Endothelial cell of umbilical vein (primary cell): ENCODE measurements around the gene PIGT.

ENCODE experiments used
- CTCF ChIP-seq, 2 donors: IDR thresholded peaks; 1 replicate in 1 of 2; 2 replicates in 1 of 2; pipeline ENCODE4 v1.5.1; 2011; ENCODE audit warnings: low read length in 2 of 2, mild to moderate bottlenecking in 2 of 2, moderate library complexity in 2 of 2, control low read depth in 1 of 2, inconsistent platforms in 1 of 2, low read depth in 1 of 2; ENCODE audit not compliant: insufficient read depth in 1 of 2; ENCODE audit errors: extremely low read depth in 1 of 2
- POLR2AphosphoS5 ChIP-seq: IDR thresholded peaks from 2 replicates; pipeline ENCODE4 v1.6.1; 2012; ENCODE audit warnings: low read depth, mild to moderate bottlenecking, control low read depth, low read length, moderate library complexity; ENCODE audit not compliant: insufficient read depth

- TF ChIP-seq CTCF (IDR thresholded peaks at IDR 0.05; ENCODE audit: extremely low read depth in 1 of 2, insufficient read depth in 1 of 2, low read depth in 1 of 2, low read length in 2 of 2): no peak
- TF ChIP-seq POLR2AphosphoS5: no peak
Observed at GRCh38 chr20:45429618-45430017, 13.7 kb downstream of the PIGT start.
